Measurements from ENCODE around the gene IL17RE.

Gene IL17RE

DNA sequence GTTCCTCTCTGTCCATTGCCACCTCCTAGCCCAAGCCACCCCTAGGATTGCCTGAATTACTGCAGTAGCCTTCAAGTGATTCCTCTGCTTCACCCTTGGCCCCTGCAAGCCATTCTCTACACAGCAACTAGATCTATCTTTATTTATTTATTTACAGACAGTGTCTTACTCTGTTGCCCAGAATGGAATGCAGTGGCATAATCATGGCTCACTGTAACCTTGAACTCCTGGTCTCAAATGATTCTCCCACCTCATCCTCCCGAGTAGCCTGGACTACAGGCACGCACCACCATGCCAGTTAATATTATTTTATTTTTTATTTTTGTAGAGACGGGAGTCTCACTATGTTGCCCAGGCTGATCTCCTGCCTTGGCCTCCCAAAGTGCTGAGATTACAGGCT, 14.1 kb upstream of the IL17RE start:
- no peak for ATAC-seq
- TF ChIP-seq ZC3H10 (CRISPR knock-in tag; IDR thresholded peaks at IDR 0.05) (no peak), OSR1 (CRISPR knock-in tag; IDR thresholded peaks at IDR 0.05) (no peak), ZNF8 (CRISPR knock-in tag; IDR thresholded peaks at IDR 0.05) (no peak), SNAI2 (CRISPR knock-in tag; IDR thresholded peaks at IDR 0.05) (no peak), PPARA (CRISPR knock-in tag; IDR thresholded peaks at IDR 0.05; ENCODE audit: borderline replicate concordance) (no peak), ISL1 (CRISPR knock-in tag; IDR thresholded peaks at IDR 0.05) (no peak), ESRRG (CRISPR knock-in tag; IDR thresholded peaks at IDR 0.05) (no peak), ZNF70 (CRISPR knock-in tag; IDR thresholded peaks at IDR 0.05) (no peak), BACH2 (CRISPR knock-in tag; IDR thresholded peaks at IDR 0.05; ENCODE audit: borderline replicate concordance) (no peak), TOX (CRISPR knock-in tag; IDR thresholded peaks at IDR 0.05; ENCODE audit: borderline replicate concordance) (no peak), CSDC2 (CRISPR knock-in tag; IDR thresholded peaks at IDR 0.05) (no peak), ZFP3 (CRISPR knock-in tag; IDR thresholded peaks at IDR 0.05) (no peak), TCF4 (CRISPR knock-in tag; IDR thresholded peaks at IDR 0.05; ENCODE audit: borderline replicate concordance) (no peak), RARB (CRISPR knock-in tag; IDR thresholded peaks at IDR 0.05) (no peak)
- TF ChIP-seq, protein P1, sequence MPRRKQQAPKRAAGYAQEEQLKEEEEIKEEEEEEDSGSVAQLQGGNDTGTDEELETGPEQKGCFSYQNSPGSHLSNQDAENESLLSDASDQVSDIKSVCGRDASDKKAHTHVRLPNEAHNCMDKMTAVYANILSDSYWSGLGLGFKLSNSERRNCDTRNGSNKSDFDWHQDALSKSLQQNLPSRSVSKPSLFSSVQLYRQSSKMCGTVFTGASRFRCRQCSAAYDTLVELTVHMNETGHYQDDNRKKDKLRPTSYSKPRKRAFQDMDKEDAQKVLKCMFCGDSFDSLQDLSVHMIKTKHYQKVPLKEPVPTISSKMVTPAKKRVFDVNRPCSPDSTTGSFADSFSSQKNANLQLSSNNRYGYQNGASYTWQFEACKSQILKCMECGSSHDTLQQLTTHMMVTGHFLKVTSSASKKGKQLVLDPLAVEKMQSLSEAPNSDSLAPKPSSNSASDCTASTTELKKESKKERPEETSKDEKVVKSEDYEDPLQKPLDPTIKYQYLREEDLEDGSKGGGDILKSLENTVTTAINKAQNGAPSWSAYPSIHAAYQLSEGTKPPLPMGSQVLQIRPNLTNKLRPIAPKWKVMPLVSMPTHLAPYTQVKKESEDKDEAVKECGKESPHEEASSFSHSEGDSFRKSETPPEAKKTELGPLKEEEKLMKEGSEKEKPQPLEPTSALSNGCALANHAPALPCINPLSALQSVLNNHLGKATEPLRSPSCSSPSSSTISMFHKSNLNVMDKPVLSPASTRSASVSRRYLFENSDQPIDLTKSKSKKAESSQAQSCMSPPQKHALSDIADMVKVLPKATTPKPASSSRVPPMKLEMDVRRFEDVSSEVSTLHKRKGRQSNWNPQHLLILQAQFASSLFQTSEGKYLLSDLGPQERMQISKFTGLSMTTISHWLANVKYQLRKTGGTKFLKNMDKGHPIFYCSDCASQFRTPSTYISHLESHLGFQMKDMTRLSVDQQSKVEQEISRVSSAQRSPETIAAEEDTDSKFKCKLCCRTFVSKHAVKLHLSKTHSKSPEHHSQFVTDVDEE (CRISPR knock-in tag; IDR thresholded peaks at IDR 0.05) = no peak
- TF ChIP-seq, protein P2, sequence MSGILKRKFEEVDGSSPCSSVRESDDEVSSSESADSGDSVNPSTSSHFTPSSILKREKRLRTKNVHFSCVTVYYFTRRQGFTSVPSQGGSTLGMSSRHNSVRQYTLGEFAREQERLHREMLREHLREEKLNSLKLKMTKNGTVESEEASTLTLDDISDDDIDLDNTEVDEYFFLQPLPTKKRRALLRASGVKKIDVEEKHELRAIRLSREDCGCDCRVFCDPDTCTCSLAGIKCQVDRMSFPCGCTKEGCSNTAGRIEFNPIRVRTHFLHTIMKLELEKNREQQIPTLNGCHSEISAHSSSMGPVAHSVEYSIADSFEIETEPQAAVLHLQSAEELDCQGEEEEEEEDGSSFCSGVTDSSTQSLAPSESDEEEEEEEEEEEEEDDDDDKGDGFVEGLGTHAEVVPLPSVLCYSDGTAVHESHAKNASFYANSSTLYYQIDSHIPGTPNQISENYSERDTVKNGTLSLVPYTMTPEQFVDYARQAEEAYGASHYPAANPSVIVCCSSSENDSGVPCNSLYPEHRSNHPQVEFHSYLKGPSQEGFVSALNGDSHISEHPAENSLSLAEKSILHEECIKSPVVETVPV (CRISPR knock-in tag; IDR thresholded peaks at IDR 0.05) = no peak
- TF ChIP-seq, protein P3, sequence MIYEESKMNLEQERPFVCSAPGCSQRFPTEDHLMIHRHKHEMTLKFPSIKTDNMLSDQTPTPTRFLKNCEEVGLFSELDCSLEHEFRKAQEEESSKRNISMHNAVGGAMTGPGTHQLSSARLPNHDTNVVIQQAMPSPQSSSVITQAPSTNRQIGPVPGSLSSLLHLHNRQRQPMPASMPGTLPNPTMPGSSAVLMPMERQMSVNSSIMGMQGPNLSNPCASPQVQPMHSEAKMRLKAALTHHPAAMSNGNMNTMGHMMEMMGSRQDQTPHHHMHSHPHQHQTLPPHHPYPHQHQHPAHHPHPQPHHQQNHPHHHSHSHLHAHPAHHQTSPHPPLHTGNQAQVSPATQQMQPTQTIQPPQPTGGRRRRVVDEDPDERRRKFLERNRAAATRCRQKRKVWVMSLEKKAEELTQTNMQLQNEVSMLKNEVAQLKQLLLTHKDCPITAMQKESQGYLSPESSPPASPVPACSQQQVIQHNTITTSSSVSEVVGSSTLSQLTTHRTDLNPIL (CRISPR knock-in tag; IDR thresholded peaks at IDR 0.05; ENCODE audit: low read depth) = no peak
- TF ChIP-seq, protein P4, sequence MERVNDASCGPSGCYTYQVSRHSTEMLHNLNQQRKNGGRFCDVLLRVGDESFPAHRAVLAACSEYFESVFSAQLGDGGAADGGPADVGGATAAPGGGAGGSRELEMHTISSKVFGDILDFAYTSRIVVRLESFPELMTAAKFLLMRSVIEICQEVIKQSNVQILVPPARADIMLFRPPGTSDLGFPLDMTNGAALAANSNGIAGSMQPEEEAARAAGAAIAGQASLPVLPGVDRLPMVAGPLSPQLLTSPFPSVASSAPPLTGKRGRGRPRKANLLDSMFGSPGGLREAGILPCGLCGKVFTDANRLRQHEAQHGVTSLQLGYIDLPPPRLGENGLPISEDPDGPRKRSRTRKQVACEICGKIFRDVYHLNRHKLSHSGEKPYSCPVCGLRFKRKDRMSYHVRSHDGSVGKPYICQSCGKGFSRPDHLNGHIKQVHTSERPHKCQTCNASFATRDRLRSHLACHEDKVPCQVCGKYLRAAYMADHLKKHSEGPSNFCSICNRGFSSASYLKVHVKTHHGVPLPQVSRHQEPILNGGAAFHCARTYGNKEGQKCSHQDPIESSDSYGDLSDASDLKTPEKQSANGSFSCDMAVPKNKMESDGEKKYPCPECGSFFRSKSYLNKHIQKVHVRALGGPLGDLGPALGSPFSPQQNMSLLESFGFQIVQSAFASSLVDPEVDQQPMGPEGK (CRISPR knock-in tag; IDR thresholded peaks at IDR 0.05; ENCODE audit: borderline replicate concordance) = no peak

DNA sequence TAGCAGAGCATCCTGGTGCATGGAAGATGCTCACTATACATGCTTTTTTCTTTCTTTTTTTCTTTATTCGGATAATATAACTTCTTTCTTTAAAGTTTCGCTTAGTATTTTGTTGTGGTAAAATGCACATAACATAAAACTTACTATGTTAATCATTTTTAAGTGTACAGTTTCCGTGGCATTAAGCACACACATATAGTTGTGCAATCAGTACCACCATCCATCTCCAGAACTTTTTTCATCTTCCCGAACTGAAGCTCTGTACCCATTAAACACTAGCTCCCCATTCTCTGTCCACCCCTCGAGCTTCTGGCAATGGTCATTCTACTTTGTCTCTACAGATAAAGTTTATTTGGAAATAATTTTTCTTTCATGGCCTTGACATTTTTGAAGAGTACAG, 13.2 kb upstream of the IL17RE start:
- TF ChIP-seq TOX (CRISPR knock-in tag; IDR thresholded peaks at IDR 0.05; ENCODE audit: borderline replicate concordance) = no peak
- TF ChIP-seq ZFP30 (CRISPR knock-in tag; IDR thresholded peaks at IDR 0.05) = no peak
- no peak for TF ChIP-seq ZNF70 (CRISPR knock-in tag; IDR thresholded peaks at IDR 0.05)
- TF ChIP-seq TCF4 (CRISPR knock-in tag; IDR thresholded peaks at IDR 0.05; ENCODE audit: borderline replicate concordance) = no peak
- TF ChIP-seq SNAI2 (CRISPR knock-in tag; IDR thresholded peaks at IDR 0.05) = no peak
- TF ChIP-seq ZC3H10 (CRISPR knock-in tag; IDR thresholded peaks at IDR 0.05) = no peak
- no peak for ATAC-seq

DNA sequence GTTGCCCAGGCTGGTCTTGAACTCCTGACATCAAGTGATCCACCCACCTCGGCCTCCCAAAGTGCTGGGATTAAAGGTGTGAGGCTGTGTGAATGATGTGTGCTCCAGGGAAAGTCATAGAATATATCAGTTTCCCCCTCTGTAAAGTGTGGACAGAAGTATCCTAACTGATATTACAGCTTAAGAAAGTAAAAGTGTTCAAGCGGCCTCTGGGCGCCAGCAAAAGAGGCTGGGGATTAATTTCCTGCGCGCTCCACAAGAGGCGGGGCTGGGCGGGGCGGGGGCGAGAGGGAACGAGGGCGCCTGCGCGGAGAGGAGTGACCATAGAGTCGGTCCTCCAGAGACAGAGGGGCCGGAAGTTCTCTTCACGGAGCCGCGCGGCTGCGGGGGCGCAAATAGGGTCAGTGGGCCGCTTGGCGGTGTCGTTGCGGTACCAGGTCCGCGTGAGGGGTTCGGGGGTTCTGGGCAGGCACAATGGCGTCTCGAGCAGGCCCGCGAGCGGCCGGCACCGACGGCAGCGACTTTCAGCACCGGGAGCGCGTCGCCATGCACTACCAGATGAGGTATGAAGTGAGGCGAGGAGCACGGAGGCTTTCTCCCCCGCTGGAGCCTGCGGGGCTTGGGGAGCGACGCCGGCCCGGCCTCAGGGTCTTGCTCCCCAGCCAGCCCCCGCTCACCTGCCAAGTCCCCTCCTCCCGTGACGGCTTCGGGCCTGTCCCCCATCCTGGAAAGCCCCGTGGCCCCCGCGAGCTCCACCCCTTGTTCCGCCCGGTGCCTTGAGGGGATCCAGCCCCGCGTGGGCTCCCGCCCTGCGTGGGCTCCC, 12.2 kb upstream of the IL17RE start, which contains the start of gene JAGN1:
Gene JAGN1, plus strand, starts transcription at position 362 of the 823 bp plus-strand sequence. Its CDS starts 113 bp downstream, at position 475.
- ATAC-seq = peak; percentile 93
- TF ChIP-seq, protein P3 (CRISPR knock-in tag; IDR thresholded peaks at IDR 0.05; ENCODE audit: low read depth) = no peak
- TF ChIP-seq, protein P4 (CRISPR knock-in tag; IDR thresholded peaks at IDR 0.05; ENCODE audit: borderline replicate concordance) = no peak
- TF ChIP-seq SNAI2 (CRISPR knock-in tag; IDR thresholded peaks at IDR 0.05) = no peak
- no peak for TF ChIP-seq ZC3H10 (CRISPR knock-in tag; IDR thresholded peaks at IDR 0.05)
- TF ChIP-seq, protein P5, sequence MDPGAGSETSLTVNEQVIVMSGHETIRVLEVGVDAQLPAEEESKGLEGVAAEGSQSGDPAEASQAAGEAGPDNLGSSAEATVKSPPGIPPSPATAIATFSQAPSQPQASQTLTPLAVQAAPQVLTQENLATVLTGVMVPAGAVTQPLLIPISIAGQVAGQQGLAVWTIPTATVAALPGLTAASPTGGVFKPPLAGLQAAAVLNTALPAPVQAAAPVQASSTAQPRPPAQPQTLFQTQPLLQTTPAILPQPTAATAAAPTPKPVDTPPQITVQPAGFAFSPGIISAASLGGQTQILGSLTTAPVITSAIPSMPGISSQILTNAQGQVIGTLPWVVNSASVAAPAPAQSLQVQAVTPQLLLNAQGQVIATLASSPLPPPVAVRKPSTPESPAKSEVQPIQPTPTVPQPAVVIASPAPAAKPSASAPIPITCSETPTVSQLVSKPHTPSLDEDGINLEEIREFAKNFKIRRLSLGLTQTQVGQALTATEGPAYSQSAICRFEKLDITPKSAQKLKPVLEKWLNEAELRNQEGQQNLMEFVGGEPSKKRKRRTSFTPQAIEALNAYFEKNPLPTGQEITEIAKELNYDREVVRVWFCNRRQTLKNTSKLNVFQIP (CRISPR knock-in tag; IDR thresholded peaks at IDR 0.05; ENCODE audit: borderline replicate concordance, low read depth) = no peak
- no peak for TF ChIP-seq ISL1 (CRISPR knock-in tag; IDR thresholded peaks at IDR 0.05)
- TF ChIP-seq ARNTL (CRISPR knock-in tag; IDR thresholded peaks at IDR 0.05; ENCODE audit: borderline replicate concordance, low read depth) = no peak
- TF ChIP-seq, protein P1 (CRISPR knock-in tag; IDR thresholded peaks at IDR 0.05) = no peak
